Karpas-422 (cell line): ENCODE measurements around the gene PPP2R5A. TPM values are rescaled to one million over a fixed set of nuclear protein-coding genes. Genes with fewer than 3 reads are reported as not detected.

Experiments
- DNase-seq: peaks from one replicate; pipeline ENCODE4 v3.0.0-alpha.2; 2015
- H2AFZ ChIP-seq: fragments of 200-600 bp; sonication (generic); 2 replicates; pipeline ENCODE4 v1.6.1; 2014; ENCODE audit warnings: antibody characterized with exemption, low read length, mixed read lengths
- H3K27ac ChIP-seq: fragments of 200-600 bp; sonication (generic); 2 replicates; pipeline ENCODE4 v1.5.1; 2014; ENCODE audit warnings: mild to moderate bottlenecking, low read length, moderate library complexity
- H3K27me3 ChIP-seq: fragments of 200-600 bp; sonication (generic); 2 replicates; pipeline ENCODE4 v1.6.1; 2014; ENCODE audit warnings: low read length, mixed read lengths
- H3K36me3 ChIP-seq: fragments of 200-600 bp; sonication (generic); 2 replicates; pipeline ENCODE4 v1.6.1; 2014; ENCODE audit warnings: low read length, mixed read lengths; ENCODE audit not compliant: insufficient read depth
- H3K4me1 ChIP-seq: fragments of 200-600 bp; sonication (generic); 2 replicates; pipeline ENCODE4 v1.6.1; 2014; ENCODE audit warnings: mild to moderate bottlenecking, low read length, mixed read lengths
- H3K4me2 ChIP-seq: fragments of 200-600 bp; sonication (generic); 2 replicates; pipeline ENCODE4 v1.6.1; 2014; ENCODE audit warnings: low read length, low read depth, mild to moderate bottlenecking; ENCODE audit not compliant: poor library complexity, severe bottlenecking
- H3K4me3 ChIP-seq: fragments of 200-600 bp; sonication (generic); 2 replicates; pipeline ENCODE4 v1.5.1; 2014; ENCODE audit warnings: mild to moderate bottlenecking, antibody characterized with exemption, low read length, mixed read lengths
- H3K79me2 ChIP-seq: fragments of 200-600 bp; sonication (generic); 2 replicates; pipeline ENCODE4 v1.6.1; 2014; ENCODE audit warnings: mild to moderate bottlenecking, low read length, mixed read lengths
- H3K9ac ChIP-seq: fragments of 200-600 bp; sonication (generic); 2 replicates; pipeline ENCODE4 v1.6.0; 2014; ENCODE audit warnings: low read length
- H3K9me2 ChIP-seq: fragments of 200-600 bp; sonication (generic), shearing (Covaris generic); replicated peaks from 2 replicates; pipeline ENCODE4 v1.6.0; 2014; ENCODE audit warnings: mild to moderate bottlenecking, low read length, moderate library complexity; ENCODE audit not compliant: insufficient read depth
- H3K9me3 ChIP-seq: fragments of 300-700, 200-600 bp; sonication (generic); 2 replicates; pipeline ENCODE4 v1.6.1; 2014; ENCODE audit warnings: low read length, mixed read lengths
- H4K20me1 ChIP-seq: fragments of 200-600 bp; sonication (generic); 2 replicates; pipeline ENCODE4 v1.6.1; 2014; ENCODE audit warnings: mild to moderate bottlenecking, antibody characterized with exemption, low read length, low read depth; ENCODE audit not compliant: insufficient read depth
- total RNA-seq: library from RNA; depleted of rRNA; stranded (reverse); fragments of >200 nt; shearing (Covaris generic); gene quantifications from 2 replicates; pipeline ENCODE4 v1.2.3, GENCODE V29; 2014; ENCODE audit warnings: low replicate concordance

The PPP2R5A gene
- total RNA-seq, 1 experiment from 2014 or later, result 41.6 TPM

DNA sequence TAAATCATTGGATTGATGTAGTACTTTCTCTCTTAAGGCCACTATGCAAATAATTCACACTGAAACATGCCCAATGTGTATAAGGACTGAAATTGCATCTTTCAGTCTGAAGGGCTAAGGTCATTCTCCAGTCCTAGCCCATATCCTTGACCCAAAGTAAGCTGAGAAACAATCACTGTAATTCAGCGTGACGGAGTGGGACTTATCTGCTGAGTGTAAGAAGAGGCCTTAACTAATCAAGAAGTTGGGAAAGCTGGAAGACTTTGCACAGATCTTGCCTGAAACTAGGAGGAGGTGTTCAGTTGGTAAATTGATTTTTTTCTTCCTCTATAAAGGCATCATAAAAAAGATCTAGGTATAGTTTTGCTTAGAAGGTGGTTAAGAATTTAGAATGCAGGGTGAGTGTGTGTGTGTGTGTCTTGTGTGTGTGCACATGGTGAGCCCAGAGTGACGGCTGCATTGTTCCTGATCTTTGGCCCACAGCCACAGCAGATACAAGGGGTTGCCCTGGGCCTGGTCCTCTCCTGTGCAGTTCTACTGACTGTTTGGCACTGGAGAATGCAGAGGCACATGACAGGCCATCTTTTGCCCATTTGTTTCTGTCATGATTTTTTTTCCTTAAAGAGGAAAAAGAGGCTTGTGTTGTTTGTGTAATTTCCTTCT lies 13.3 kb upstream of the PPP2R5A start:
- DNase-seq, result no peak
- Histone ChIP-seq H3K27ac (no peak overlapping the region), H3K9ac (no peak overlapping the region), H3K36me3 (no peaks in the 10 kb centered on the region), H3K4me1 (no peaks in the 10 kb centered on the region), H3K9me2 (no peaks in the 10 kb centered on the region), H3K4me2 (no peak overlapping the region), H4K20me1 (no peaks in the 10 kb centered on the region), H2AFZ (no peak overlapping the region), H3K4me3 (no peak overlapping the region), H3K79me2 (no peaks in the 10 kb centered on the region), H3K9me3 (no peaks in the 10 kb centered on the region), H3K27me3 (no peaks in the 10 kb centered on the region)

DNA sequence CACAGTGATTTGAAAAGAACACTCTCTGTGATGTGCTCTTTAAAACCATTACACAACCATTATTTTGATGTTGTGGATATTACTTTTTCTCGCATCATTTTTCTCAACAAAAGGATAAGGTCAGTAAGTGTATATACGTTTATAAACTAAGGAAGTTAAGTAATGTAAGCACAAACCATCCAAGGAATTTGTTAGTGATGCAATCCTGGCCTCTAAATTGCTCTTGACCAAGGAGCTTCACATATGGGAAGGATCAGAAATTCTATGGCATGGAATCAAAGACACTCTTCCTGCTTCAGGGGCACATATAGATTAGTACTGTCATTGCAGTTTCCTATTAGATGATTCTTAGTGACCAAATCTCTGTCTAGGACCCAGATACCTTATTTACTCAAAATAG lies 3.6 kb upstream of the PPP2R5A start:
- no peaks in the 10 kb centered on the region for H3K9me3 ChIP-seq
- no peaks in the 10 kb centered on the region for H3K27me3 ChIP-seq
- H3K36me3 ChIP-seq, result no peaks in the 10 kb centered on the region
- H3K9ac ChIP-seq, result no peak overlapping the region
- H3K27ac ChIP-seq, result no peak overlapping the region
- no peaks in the 10 kb centered on the region for H3K9me2 ChIP-seq
- peaks cover 4% of the 10 kb centered on the region for H3K79me2 ChIP-seq
- H3K4me2 ChIP-seq, result no peak overlapping the region
- DNase-seq, result no peak
- peaks cover 9% of the 10 kb centered on the region for H3K4me1 ChIP-seq
- no peak overlapping the region for H3K4me3 ChIP-seq
- H4K20me1 ChIP-seq, result no peaks in the 10 kb centered on the region
- no peak overlapping the region for H2AFZ ChIP-seq

DNA sequence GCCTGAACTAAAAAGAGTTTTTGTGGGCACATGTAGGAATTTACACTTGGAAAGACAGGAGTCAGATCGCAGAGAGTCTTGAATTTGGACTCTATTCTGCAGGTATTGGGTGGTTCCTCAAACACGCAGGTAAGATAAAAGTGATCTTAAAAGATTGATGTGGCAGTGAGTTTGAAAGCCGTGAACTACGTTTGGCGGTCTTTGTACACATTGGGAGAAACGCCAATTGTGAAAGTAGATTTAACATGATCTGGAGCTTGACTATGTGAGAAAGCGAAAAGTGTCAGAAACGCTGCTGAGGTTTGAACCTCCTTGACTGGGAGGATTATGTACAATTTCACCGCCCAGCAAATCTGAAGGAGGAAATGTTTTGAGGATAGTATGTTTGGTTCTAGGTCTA lies 1.5 kb upstream of the PPP2R5A start:
- no peaks in the 10 kb centered on the region for H4K20me1 ChIP-seq
- no peaks in the 10 kb centered on the region for H3K27me3 ChIP-seq
- peak overlapping the region; percentile 83; the same call in 1 of the 2 replicates for H3K4me3 ChIP-seq
- peak overlapping the region; percentile 98 for H3K4me2 ChIP-seq
- no peak overlapping the region for H3K27ac ChIP-seq
- DNase-seq, result no peak
- H3K9ac ChIP-seq, result 0 out of 2 replicates have a peak overlapping the region, but pooled peaks have one; percentile 71
- no peaks in the 10 kb centered on the region for H3K36me3 ChIP-seq
- H3K4me1 ChIP-seq, result peaks cover 21% of the 10 kb centered on the region
- H3K79me2 ChIP-seq, result peaks cover 25% of the 10 kb centered on the region
- no peaks in the 10 kb centered on the region for H3K9me2 ChIP-seq
- H3K9me3 ChIP-seq, result no peaks in the 10 kb centered on the region
- no peak overlapping the region for H2AFZ ChIP-seq

DNA sequence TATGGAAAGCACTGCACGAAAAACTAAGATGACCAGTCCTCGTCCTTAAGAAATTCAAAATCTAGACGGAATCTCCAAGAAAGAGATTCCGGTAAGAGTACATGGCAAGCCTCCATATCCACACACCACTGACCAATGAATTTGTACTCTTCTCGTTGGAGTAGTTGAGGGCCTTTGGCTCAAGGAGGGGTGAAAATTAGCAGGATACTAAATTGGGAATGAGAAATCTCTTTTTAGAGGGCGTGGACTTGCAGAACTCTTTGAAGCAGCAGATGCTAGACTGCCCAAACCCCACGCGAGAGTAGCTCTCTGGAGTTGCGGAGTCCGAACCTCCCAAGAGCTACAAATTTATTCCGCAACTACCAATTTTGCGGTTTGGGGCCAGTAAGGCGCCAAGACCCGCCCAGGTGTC lies 872 bp upstream of the PPP2R5A start:
- Histone ChIP-seq H3K27me3 (no peaks in the 10 kb centered on the region), H3K4me1 (peaks cover 27% of the 10 kb centered on the region), H3K9ac (peak overlapping the region; percentile 71), H3K4me2 (peak overlapping the region; percentile 98), H2AFZ (peak overlapping the region; percentile 92), H4K20me1 (no peaks in the 10 kb centered on the region), H3K9me3 (no peaks in the 10 kb centered on the region), H3K79me2 (peaks cover 31% of the 10 kb centered on the region), H3K27ac (peak overlapping the region; percentile 51), H3K36me3 (no peaks in the 10 kb centered on the region), H3K4me3 (peak overlapping the region; percentile 83), H3K9me2 (no peaks in the 10 kb centered on the region)
- DNase-seq, result no peak

DNA sequence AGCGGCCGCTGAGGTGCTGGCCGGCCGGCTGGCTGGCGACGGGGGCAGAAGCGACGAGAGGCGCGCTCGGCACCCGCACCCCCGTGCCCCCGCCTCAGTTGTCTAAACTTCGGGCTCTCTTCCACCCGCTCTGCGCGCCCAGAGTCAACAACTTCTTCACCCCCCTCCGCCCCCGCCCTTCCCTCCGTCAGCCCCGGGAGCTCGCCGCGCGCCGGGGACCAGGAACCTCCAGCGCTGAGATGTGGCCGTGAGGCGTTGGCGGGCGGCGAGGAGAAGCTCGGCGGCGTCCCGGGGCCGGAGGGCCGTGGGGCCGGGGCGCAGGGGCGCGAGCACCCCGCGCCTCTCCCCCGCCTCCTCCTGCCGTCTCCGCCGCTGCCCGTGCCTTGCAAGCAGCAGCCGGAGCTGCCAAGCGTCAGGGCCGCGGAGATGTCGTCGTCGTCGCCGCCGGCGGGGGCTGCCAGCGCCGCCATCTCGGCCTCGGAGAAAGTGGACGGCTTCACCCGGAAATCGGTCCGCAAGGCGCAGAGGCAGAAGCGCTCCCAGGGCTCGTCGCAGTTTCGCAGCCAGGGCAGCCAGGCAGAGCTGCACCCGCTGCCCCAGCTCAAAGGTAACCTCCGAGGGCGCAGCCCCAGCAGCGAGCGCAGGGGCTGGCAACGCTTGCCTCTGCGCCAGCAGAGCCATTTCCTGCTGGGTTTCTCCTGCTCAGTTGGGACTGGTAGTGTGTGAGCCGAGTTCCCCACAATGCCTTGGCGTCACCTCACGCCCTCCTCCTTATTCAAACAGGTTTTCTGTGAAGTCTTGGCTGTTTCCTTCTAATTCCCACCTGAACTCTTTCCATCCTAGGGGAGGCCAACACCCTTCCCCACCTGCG lies 710 bp downstream of the PPP2R5A start:
- H3K27me3 ChIP-seq, result no peaks in the 10 kb centered on the region
- no peaks in the 10 kb centered on the region for H3K36me3 ChIP-seq
- DNase-seq, result peak; percentile 90
- peak overlapping the region; percentile 80 for H3K4me3 ChIP-seq
- H4K20me1 ChIP-seq, result no peaks in the 10 kb centered on the region
- H2AFZ ChIP-seq, result peak overlapping the region; percentile 62
- H3K9me3 ChIP-seq, result no peaks in the 10 kb centered on the region
- peaks cover 47% of the 10 kb centered on the region for H3K79me2 ChIP-seq
- peaks cover 43% of the 10 kb centered on the region for H3K4me1 ChIP-seq
- peak overlapping the region; percentile 72 for H3K27ac ChIP-seq
- no peaks in the 10 kb centered on the region for H3K9me2 ChIP-seq
- peak overlapping the region; percentile 83 for H3K4me2 ChIP-seq
- H3K9ac ChIP-seq, result peak overlapping the region; percentile 85

DNA sequence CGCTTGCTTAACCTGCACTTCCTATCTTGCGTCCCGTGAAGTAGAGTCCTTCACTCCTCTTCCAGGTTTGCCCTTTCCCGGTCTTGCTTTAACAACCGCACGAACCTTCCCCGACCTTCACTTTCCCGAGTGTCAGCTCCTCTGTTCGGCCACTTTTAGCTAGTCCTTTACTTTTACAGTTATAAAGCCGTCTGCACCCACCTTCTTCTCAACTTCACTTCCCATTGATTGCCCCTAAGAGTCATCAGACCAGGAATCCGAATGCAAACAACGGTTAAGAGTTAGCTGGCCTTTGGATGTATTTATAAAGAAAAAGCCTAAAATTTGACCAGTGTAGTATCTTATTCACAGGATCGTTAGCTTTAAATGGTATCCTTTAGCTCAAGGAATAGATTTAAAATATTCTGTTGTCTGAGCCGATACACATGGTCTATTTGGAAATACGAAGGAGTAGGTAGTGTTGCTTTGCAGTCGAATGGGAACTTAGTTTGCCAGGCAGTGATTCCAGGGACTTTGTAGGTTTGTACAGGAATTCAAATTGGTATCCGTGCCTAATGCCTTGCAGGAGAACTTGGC lies 1.4 kb downstream of the PPP2R5A start:
- Histone ChIP-seq H3K4me1 (peaks cover 50% of the 10 kb centered on the region), H3K79me2 (peaks cover 54% of the 10 kb centered on the region), H3K4me3 (peak overlapping the region; percentile 80)

DNA sequence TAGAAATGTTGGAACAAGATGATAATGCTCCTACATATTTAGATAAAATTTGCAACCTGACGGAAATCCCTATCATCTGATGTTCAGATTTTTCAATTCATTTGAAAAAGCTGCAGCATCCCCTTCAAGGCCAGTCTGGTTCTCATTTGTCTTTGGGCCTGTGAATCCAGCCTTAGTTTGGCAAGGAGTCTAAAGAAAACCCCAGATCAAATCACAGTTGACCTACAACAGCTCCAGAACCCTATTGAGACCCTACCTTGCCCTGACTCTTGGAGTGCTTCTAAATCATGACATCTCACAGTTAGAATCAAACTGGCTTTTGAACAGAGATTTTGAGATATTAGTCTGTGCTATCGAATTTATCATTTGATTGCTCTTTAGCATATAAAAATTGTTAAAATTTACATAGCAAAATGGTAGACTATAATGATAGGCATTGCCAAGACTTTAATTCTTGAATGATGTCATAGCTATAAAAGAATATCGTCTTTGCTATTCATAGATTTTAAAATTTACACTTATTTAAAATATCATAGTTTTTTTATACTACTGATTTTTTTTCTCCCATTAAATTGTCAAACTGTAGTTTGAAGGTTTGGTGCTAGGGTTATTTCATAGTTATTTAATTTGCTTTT lies 2.2 kb downstream of the PPP2R5A start:
- peak overlapping the region; percentile 72; the same call in 1 of the 2 replicates for H3K27ac ChIP-seq
- peaks cover 61% of the 10 kb centered on the region for H3K79me2 ChIP-seq
- H3K27me3 ChIP-seq, result no peaks in the 10 kb centered on the region
- peak overlapping the region; percentile 83 for H3K4me2 ChIP-seq
- H3K4me1 ChIP-seq, result peaks cover 58% of the 10 kb centered on the region
- no peaks in the 10 kb centered on the region for H3K9me2 ChIP-seq
- peak overlapping the region; percentile 80 for H3K4me3 ChIP-seq
- no peak overlapping the region for H2AFZ ChIP-seq
- peak; percentile 55 for DNase-seq
- no peaks in the 10 kb centered on the region for H4K20me1 ChIP-seq
- H3K9me3 ChIP-seq, result no peaks in the 10 kb centered on the region
- peak overlapping the region; percentile 85 for H3K9ac ChIP-seq
- H3K36me3 ChIP-seq, result no peaks in the 10 kb centered on the region

More for the DNA sequence above, 1.4 kb downstream of the PPP2R5A start:
- DNase-seq, result peak; percentile 64
- Histone ChIP-seq H3K9me3 (no peaks in the 10 kb centered on the region), H3K27me3 (no peaks in the 10 kb centered on the region), H3K4me2 (peak overlapping the region; percentile 83), H4K20me1 (no peaks in the 10 kb centered on the region), H2AFZ (peak overlapping the region; percentile 62), H3K36me3 (no peaks in the 10 kb centered on the region), H3K9ac (peak overlapping the region; percentile 85), H3K9me2 (no peaks in the 10 kb centered on the region), H3K27ac (peak overlapping the region; percentile 72)
